Pons (tissue), 1 donor: ENCODE results near the gene MAML3.
A peak's percentile ranks its signal among the peaks of the same experiment; 100 is the strongest.

Experiments used
- DNase-seq: peaks from one replicate; pipeline ENCODE4 v3.0.0-alpha.2; 2016; ENCODE audit warnings: low spot score

MAML3 gene

GRCh38 chr4:139841464-139842195 is 312.4 kb downstream of the MAML3 start:
- DNase-seq = no peak

- no peak for DNase-seq
Measured at GRCh38 chr4:139840773-139841172, 313.2 kb downstream of the MAML3 start.

GRCh38 chr4:139839403-139840031 is 314.5 kb downstream of the MAML3 start:
- DNase-seq = no peak

GRCh38 chr4:139838811-139839210 is 315.2 kb downstream of the MAML3 start:
- DNase-seq = no peak

GRCh38 chr4:139834981-139835391 is 319.0 kb downstream of the MAML3 start:
- DNase-seq = no peak

- DNase-seq = peak; percentile 30
Measured at GRCh38 chr4:139834226-139834662, 319.7 kb downstream of the MAML3 start.

GRCh38 chr4:139833151-139833910 is 320.7 kb downstream of the MAML3 start:
- DNase-seq = no peak

GRCh38 chr4:139828966-139829664 is 324.9 kb downstream of the MAML3 start:
- peak; percentile 53 for DNase-seq

- no peak for DNase-seq
Measured at GRCh38 chr4:139826426-139826825, 327.6 kb downstream of the MAML3 start.

- DNase-seq = no peak
Measured at GRCh38 chr4:139825523-139826014, 328.4 kb downstream of the MAML3 start.

- DNase-seq = no peak
Measured at GRCh38 chr4:139824882-139825522, 329.0 kb downstream of the MAML3 start.

- DNase-seq = no peak
Measured at GRCh38 chr4:139823746-139824145, 330.2 kb downstream of the MAML3 start.

- no peak for DNase-seq
Measured at GRCh38 chr4:139823345-139823744, 330.6 kb downstream of the MAML3 start.

- DNase-seq = no peak
Measured at GRCh38 chr4:139822391-139822790, 331.6 kb downstream of the MAML3 start.

GRCh38 chr4:139819082-139819481 is 334.9 kb downstream of the MAML3 start:
- no peak for DNase-seq

GRCh38 chr4:139817657-139818452 is 336.1 kb downstream of the MAML3 start:
- DNase-seq = no peak

GRCh38 chr4:139816856-139817255 is 337.1 kb downstream of the MAML3 start:
- no peak for DNase-seq

GRCh38 chr4:139815778-139816601 is 338.0 kb downstream of the MAML3 start:
- DNase-seq = peak; percentile 70

- no peak for DNase-seq
Measured at GRCh38 chr4:139814323-139815015, 339.5 kb downstream of the MAML3 start.
